ENCODE measurements around the gene TMEM248. TPM values are rescaled to one million over a fixed set of nuclear protein-coding genes. Genes with fewer than 3 reads are reported as not detected.

The TMEM248 gene
- total RNA-seq, 1 experiment from 2014 or later = 59.3 TPM

DNA sequence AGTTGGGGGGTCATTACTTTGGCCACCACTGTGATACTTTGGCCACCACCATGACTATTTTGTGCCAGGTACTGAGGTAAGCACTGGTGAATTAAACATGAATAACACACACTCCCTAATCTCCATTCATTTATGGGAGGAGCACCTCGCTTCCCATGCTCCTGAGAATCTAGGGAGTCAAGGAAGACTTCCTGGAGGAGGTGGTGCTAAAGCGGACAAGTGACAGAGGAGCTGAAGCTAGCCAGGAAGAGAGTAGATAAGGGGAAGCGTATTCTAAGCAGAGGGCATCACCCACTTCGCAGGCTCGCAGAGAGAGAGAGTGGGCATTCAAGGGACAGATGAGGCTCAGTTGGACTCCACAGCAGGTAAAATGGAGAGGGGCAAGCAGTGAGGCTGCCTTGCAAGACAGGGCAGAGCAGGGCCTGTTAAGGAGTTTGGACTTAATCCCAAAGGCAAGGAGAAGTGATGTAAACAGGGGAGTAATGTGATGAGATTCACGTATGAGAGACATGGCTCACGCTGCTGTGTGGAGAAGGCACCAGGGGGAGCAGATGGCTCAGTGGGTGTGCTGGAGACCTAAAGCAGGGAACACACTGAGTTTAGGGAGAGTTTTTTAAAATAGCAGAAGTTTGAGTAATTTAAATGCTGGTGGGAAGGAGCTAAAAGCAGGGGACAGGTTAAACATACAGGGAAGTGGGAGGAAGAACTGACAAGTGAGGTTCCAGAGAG is 21.3 kb upstream of the TMEM248 start (continued):
- no peak for TF ChIP-seq ZBTB33 (IDR thresholded peaks at IDR 0.05; ENCODE audit: extremely low read depth, insufficient replicate concordance, low read length)

- Histone ChIP-seq H3K36me3 (ENCODE audit: control insufficient read depth in 1 of 2, insufficient read depth in 2 of 2, low read length in 2 of 2) (0 out of 4 replicates have a peak, but pooled peaks cover 0 to 2% of the 10 kb centered on the region in 2 experiments), H3K27me3 (ENCODE audit: insufficient read depth, low read length) (no peaks in the 10 kb centered on the region), H3K4me3 (replicated peaks in 1 of 2; ENCODE audit: low read depth in 1 of 2, low read length in 2 of 2) (no peak overlapping the region), H3K9ac (ENCODE audit: low read length) (no peak overlapping the region), H3K4me2 (ENCODE audit: low read length) (no peak overlapping the region), H3K79me2 (ENCODE audit: insufficient read depth, low read length) (no peaks in the 10 kb centered on the region), H4K20me1 (ENCODE audit: insufficient read depth) (no peaks in the 10 kb centered on the region), H3K9me3 (ENCODE audit: control insufficient read depth in 1 of 2, insufficient read depth in 1 of 2, low read depth in 1 of 2, low read length in 2 of 2) (no peaks in the 10 kb centered on the region), H2AFZ (ENCODE audit: low read depth, low read length, poor library complexity, severe bottlenecking) (no peak overlapping the region), H3K4me1 (ENCODE audit: control insufficient read depth in 1 of 2, insufficient read depth in 2 of 2, low read length in 2 of 2) (no peaks in the 10 kb centered on the region), H3K27ac (ENCODE audit: low read depth, low read length) (no peak overlapping the region), H3K9me2 (ENCODE audit: insufficient read depth) (no peaks in the 10 kb centered on the region)
- intact Hi-C loops (cut with micrococcal nuclease) = no loop called here
- no peak for DNase-seq (ENCODE audit: low read depth, low spot score)
- ChIA-PET RAD21 (ENCODE audit: low non-redundant PET in 1 of 2, low total read pairs in 2 of 2, uncharacterized antibody in 2 of 2, unreplicated experiment in 2 of 2) (no interaction called here), CTCF (no interaction called here), POLR2A (no interaction called here)
- no peak for ATAC-seq
- no TSS peak for BruUV-seq (replicated peaks)
- TF ChIP-seq SP1 (IDR thresholded peaks at IDR 0.05; ENCODE audit: low read depth) (no peak), ZBTB33 (IDR thresholded peaks at IDR 0.05; ENCODE audit: extremely low read depth, insufficient replicate concordance, low read length) (no peak), CBX3 (IDR thresholded peaks at IDR 0.05; ENCODE audit: low read depth) (no peak), REST (IDR thresholded peaks at IDR 0.05; ENCODE audit: low read depth) (no peak), JUND (IDR thresholded peaks at IDR 0.05) (no peak), EZH2 (IDR thresholded peaks at IDR 0.05) (no peak), RAD21 (IDR thresholded peaks at IDR 0.05; ENCODE audit: low read depth) (no peak), TCF7L2 (IDR thresholded peaks at IDR 0.05; ENCODE audit: borderline replicate concordance, extremely low read depth, insufficient read depth, insufficient read length) (no peak), POLR2A (IDR thresholded peaks at IDR 0.05; ENCODE audit: borderline replicate concordance, extremely low read depth, insufficient read depth, insufficient read length) (no peak), CEBPB (IDR thresholded peaks at IDR 0.05; ENCODE audit: low read depth) (no peak), ZFX (IDR thresholded peaks at IDR 0.05) (no peak)
- TF ChIP-seq, protein P1, sequence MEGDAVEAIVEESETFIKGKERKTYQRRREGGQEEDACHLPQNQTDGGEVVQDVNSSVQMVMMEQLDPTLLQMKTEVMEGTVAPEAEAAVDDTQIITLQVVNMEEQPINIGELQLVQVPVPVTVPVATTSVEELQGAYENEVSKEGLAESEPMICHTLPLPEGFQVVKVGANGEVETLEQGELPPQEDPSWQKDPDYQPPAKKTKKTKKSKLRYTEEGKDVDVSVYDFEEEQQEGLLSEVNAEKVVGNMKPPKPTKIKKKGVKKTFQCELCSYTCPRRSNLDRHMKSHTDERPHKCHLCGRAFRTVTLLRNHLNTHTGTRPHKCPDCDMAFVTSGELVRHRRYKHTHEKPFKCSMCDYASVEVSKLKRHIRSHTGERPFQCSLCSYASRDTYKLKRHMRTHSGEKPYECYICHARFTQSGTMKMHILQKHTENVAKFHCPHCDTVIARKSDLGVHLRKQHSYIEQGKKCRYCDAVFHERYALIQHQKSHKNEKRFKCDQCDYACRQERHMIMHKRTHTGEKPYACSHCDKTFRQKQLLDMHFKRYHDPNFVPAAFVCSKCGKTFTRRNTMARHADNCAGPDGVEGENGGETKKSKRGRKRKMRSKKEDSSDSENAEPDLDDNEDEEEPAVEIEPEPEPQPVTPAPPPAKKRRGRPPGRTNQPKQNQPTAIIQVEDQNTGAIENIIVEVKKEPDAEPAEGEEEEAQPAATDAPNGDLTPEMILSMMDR (IDR thresholded peaks at IDR 0.05 in 2 of 3, conservative IDR thresholded peaks at IDR 0.05 in 1 of 3; ENCODE audit: borderline replicate concordance in 1 of 3, insufficient read depth in 1 of 3, low read depth in 2 of 3, low read length in 2 of 3) = no peak
Measured at GRCh38 chr7:66901941-66902843, 18.8 kb upstream of the TMEM248 start.
